Measurements from ENCODE around the gene PFKFB2. TPM values are rescaled to one million over a fixed set of nuclear protein-coding genes. Genes with fewer than 3 reads are reported as not detected.
A peak's percentile ranks its signal among the peaks of the same experiment; 100 is the strongest.

The PFKFB2 gene
- total RNA-seq, 2 donors from 2014 or later, result 3.8 to 6.9 TPM

DNA sequence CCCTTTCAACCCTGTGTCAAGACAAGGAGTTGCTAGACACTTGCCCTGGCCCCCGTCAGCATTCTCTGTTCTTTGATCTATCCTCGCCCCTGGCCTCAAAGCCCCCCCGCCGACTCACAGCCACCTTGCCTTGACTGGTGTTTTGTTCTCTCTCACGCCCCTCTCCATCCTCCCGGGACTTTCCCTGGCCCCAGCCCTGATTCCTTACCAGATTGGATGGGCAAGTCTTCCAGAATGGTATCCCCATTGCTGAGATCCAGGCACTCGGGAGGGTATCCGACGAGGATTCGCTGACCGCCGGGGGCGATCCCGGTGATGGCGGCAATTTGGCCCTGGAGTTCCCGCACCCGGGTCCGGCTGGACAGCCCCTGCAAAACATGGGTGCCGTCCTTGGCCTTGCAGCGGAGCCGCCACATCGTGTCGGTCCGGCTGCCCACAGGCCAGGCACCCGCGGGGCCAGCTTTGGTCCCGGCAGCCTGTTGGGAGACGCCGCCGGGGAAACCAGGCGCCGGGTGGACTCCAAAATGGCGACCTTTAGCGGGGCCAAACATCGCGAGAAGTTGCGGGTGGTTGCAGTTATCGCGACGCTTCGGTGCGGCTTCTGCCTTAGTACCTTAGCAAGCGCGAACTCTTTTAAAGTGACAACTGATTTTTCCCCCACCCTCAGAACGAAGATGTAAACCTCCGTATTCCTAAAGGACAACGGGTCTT, 2.4 kb upstream of the PFKFB2 start:
- peak overlapping the region; percentile 96 to 99 for H3K27ac Mint-ChIP-seq
- peaks cover 10 to 16% of the 10 kb centered on the region in 2 donors for H3K36me3 Mint-ChIP-seq
- ATAC-seq, result peak; percentile 55 to 67
- no peaks in the 10 kb centered on the region for H3K9me3 Mint-ChIP-seq
- peak; percentile 89 for DNase-seq (ENCODE audit: low spot score in 2 of 2)

DNA sequence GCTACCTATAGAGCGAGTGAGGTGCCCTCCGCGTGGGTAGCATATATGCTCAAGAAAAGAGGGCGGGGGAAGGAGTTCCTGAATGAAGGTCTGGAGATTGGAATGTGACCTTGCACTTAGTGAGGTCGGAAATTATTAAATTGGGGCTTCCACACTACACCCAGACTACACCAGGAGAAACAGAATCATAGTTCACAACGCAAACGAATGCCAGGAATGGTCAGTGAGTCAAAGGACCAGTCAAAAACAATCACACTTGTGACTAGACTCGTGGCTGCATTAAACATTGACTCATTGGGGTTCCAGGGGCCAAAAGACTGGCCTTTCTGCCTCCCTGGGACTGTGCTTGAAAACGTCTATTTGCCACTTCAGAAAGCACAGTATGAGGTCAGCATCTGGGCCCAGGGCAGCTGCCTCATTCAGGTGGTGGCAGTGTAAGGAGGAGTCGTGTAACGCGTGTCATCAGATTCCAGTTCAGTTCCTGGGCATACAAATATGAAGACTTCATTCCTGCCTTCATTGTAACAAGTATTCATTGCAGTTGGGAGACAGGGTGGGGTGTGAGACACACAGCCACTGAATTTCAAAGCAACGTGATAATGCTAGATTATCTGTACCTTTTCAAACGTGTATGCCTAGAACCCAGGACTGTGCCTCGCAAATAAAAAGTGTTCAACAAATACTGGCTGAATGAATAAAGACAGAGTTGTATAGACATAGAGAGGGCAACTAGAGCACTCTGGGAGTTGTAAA, 1.7 kb upstream of the PFKFB2 start, which contains the start of gene YOD1:
Gene YOD1 (minus strand): TSS at position 18 of the 753 bp plus-strand sequence. CDS start 178 bp downstream, outside the sequence.
- ATAC-seq, result peak in 1 of 2 donors; percentile 72
- Mint-ChIP-seq H3K36me3 (peaks cover 10 to 16% of the 10 kb centered on the region in 2 donors), H3K9me3 (no peaks in the 10 kb centered on the region), H3K27ac (peak within 1 kb of the TSS; percentile 96 to 99)
- peak in 1 of 2 donors; percentile 71 for DNase-seq (ENCODE audit: low spot score in 2 of 2)

DNA sequence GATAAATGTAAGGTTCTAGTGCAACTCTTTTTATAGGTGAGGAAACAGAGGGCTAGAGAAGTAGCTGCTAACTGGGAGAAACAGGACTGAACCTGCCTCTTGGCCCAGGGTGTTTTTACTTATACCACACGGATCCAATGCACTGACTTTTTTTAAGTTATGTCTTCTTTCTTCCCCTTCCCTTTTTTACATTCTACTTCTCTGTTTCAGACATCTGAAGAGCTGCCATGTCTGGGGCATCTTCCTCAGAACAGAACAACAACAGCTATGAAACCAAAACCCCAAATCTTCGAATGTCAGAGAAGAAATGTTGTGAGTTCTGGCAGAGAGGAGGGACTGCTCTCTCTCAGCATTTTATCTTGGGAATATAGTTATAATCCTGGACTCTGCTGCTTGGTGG, 1.4 kb downstream of the PFKFB2 start:
- H3K36me3 Mint-ChIP-seq, result peaks cover 6 to 8% of the 10 kb centered on the region in 2 donors
- DNase-seq (ENCODE audit: low spot score in 2 of 2), result no peak
- no peak overlapping the region for H3K27ac Mint-ChIP-seq
- ATAC-seq, result no peak
- no peaks in the 10 kb centered on the region for H3K9me3 Mint-ChIP-seq

DNA sequence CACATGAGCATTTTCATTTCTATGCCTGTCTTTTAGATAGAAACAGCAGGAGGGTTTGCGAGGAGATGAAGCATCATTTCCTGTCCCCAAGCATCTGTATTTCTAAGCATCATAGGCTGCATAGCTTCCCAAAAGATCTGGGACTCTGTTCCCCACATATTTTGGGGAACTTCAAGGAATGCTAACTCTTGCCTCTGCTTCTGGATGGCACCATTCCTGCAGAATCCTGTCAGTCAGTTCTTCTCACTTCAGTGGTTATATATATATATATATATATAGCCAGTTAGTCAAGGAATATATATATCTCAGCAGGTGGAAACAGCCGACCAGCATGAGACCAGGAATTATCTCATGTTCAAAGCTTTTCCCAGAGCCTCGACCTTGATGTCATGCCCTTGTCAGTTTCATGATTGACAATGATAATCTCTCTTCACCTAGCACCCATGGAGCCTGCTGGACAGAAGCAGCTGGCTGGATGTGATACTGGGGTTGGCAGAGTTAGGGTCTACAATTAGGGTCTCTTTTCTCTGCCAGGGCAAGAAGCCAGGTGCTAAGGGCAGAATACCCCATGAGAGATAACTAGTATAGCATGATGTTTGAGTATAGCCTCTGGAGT, 2.4 kb downstream of the PFKFB2 start:
- ATAC-seq (no peak), DNase-seq (ENCODE audit: low spot score in 2 of 2) (no peak)
- Mint-ChIP-seq H3K9me3 (no peaks in the 10 kb centered on the region), H3K27ac (no peak overlapping the region), H3K36me3 (peaks cover 0 to 6% of the 10 kb centered on the region in 2 donors)

DNA sequence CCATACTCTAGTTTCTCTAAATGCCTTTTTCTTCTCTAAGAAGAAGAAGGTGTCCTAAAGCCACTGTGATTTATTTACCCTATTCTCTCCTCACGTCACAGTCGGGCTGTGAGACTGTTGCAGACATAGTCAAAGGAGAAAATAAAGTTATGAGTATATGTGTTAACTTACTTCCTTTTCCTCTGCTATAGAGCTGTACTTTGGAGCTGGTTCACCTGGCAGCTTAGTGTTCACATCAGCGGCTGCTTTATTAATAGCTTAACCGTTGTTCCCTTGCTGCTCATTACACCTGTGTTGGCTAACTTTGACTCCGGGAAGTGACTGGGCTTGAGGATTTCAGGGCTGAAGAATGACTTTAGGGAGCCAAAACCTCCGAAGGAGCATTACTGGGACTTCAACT, 3.6 kb downstream of the PFKFB2 start:
- ATAC-seq, result no peak
- peaks cover 0 to 6% of the 10 kb centered on the region in 2 donors for H3K36me3 Mint-ChIP-seq
- H3K9me3 Mint-ChIP-seq, result no peaks in the 10 kb centered on the region
- no peak overlapping the region for H3K27ac Mint-ChIP-seq
- no peak for DNase-seq (ENCODE audit: low spot score in 2 of 2)

DNA sequence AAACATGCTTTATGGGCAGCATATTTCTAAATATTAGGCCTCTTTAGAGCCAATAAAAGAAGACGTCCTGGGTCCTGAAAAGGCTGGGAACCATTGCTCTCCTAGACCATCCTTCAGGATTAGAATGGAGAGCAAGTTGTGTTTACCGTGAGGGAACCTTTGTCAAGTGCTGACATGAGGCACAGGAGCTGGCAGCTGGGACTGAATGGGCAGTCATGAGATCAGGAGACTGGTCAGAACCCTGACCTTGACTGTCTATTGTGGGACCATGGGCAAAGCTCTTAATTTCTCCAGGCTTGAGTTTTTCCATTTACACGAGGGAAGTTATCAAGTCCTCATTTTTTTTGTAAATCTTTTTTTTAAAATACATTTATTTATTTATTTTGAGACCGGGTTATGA, 5.2 kb downstream of the PFKFB2 start:
- Mint-ChIP-seq H3K27ac (no peak overlapping the region), H3K9me3 (no peaks in the 10 kb centered on the region), H3K36me3 (peaks cover under 1 to 7% of the 10 kb centered on the region in 2 donors)
- ATAC-seq (no peak), DNase-seq (ENCODE audit: low spot score in 2 of 2) (no peak)

DNA sequence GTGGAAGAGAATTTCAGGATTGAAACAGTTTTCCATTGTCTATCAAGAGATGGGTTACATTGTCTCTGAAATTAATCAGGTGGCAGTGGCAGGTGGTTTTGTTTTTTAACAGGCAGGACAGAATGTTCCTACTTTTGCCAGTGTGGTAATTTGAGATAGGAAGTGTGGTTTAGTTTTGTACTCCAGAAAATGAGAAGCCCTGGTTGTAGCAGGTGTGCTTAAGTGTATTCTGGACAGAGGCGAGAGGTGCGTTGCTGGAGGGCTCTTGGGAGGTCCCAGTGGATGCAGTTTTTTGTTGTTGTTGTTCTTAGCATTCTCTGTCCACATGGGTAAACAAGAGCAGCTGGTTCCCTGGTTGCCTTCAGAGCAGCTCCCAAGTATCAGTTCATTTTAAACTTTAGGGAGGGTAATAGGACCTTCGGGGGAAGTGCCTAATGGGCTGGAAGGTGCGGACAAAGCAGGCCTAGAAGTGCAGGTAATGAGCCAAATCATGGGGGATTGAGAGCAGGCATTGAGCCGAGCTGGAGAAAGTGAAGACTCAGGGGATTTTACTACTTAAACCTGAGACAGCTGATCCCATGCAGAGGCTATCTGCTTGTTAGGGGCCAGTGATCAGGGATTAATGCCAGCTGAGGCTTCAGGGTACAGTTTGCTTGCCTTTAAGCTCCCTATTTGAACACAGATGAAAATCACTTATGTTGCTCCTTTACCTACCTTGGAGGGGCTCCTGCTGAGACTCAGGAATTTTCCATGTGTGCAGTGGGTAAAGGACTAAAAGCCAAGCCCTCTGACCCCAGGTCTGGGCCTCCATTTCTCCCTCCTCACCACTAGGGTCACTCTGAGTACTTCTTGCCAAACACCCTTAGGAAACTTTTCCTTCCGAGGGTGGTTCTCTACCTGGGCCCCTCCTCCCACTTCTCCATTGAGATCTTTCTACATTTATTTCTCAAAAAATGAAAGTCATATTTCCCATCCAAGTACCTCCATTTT, 6.1 kb downstream of the PFKFB2 start:
- DNase-seq (ENCODE audit: low spot score in 2 of 2), result no peak

DNA sequence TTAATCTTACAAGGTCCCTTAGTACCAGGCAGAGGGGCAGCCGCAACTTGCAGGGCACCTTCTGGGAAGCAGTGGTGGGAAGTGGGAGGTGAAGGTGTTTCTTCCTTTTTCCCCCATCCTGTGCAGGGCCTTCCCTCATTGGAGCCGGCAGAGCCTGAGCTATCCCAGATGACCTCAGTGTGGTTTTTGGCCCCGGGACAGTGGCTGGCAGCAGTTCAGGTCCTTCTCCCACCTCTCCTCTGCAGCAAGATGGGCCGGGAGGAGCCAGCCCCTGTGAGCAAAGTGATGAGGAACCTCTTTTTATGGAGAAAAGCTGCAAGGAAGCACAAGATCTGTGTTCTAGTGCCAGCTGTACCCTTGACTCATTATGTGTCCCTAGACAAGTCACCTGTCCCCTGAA, 6.8 kb downstream of the PFKFB2 start:
- no peak overlapping the region for H3K27ac Mint-ChIP-seq
- DNase-seq (ENCODE audit: low spot score in 2 of 2), result no peak
- H3K9me3 Mint-ChIP-seq, result no peaks in the 10 kb centered on the region
- H3K36me3 Mint-ChIP-seq, result peaks cover 0 to 7% of the 10 kb centered on the region in 2 donors
- ATAC-seq, result no peak

More for the DNA sequence above, 6.1 kb downstream of the PFKFB2 start:
- H3K27ac Mint-ChIP-seq, result no peak overlapping the region
- H3K36me3 Mint-ChIP-seq, result peaks cover 0 to 7% of the 10 kb centered on the region in 2 donors
- ATAC-seq, result no peak
- H3K9me3 Mint-ChIP-seq, result no peaks in the 10 kb centered on the region

DNA sequence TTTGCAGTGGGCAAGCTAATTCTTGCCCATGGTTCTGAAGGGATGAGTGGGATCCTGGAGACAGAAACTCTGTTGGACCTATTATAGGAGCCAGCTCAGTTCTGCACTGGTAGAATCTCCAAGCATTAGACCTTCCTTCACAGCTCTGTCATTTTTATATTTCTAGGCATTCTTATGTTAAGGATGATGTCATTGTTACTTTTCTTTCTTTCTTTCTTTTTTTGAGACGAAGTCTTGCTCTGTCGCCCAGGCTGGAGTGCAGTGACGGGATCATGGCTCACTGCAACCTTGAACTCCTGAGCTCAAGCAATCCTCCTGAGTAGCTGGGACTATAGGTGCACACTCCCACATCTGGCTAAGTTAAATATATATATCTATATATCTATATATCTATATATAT, 7.5 kb downstream of the PFKFB2 start:
- no peak for ATAC-seq
- Mint-ChIP-seq H3K9me3 (no peaks in the 10 kb centered on the region), H3K27ac (no peak overlapping the region), H3K36me3 (peaks cover 0 to 7% of the 10 kb centered on the region in 2 donors)
- no peak for DNase-seq (ENCODE audit: low spot score in 2 of 2)

DNA sequence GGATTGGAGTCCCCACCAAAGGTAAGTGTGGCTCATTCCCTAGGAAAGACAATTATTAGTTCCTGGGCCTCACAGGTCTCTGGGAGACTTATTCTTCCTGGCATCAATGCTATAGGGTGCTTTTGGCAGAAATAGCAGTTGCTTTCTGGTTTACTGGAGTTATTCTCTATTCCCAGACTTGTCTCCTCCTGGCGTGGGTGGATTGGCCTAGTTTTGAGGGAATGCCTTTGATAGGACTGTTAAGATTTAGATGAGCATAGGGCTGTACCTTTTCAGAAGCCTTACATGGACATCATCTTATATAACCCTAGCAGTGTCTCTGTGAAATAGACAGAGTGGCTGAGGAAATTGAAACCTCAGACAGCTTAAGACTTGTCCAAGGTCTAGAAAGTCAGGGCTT, 9.0 kb downstream of the PFKFB2 start:
- no peaks in the 10 kb centered on the region for H3K9me3 Mint-ChIP-seq
- H3K27ac Mint-ChIP-seq, result no peak overlapping the region
- no peak for ATAC-seq
- no peak for DNase-seq (ENCODE audit: low spot score in 2 of 2)
- H3K36me3 Mint-ChIP-seq, result peaks cover 0 to 7% of the 10 kb centered on the region in 2 donors

DNA sequence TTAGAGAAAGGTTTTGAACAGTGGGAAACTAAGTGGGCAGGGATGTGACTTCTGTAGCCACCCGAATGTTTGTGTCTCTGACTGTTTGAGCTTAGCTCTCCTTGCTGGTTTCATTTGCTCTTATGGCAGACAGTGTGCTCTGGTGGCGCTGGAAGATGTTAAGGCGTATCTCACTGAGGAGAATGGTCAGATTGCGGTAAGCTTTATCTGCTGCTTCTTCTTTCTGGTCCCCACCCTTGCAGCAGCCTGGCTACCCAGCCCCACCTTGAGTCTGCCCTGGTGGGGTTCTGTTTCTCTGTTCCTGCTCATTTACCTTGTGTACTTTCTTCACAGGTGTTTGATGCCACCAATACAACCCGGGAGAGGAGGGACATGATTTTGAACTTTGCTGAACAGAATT, 9.9 kb downstream of the PFKFB2 start:
- Mint-ChIP-seq H3K27ac (peak overlapping the region in 1 of 2 donors; percentile 39), H3K36me3 (peaks cover 0 to 12% of the 10 kb centered on the region in 2 donors), H3K9me3 (no peaks in the 10 kb centered on the region)
- ATAC-seq (no peak), DNase-seq (ENCODE audit: low spot score in 2 of 2) (no peak)

DNA sequence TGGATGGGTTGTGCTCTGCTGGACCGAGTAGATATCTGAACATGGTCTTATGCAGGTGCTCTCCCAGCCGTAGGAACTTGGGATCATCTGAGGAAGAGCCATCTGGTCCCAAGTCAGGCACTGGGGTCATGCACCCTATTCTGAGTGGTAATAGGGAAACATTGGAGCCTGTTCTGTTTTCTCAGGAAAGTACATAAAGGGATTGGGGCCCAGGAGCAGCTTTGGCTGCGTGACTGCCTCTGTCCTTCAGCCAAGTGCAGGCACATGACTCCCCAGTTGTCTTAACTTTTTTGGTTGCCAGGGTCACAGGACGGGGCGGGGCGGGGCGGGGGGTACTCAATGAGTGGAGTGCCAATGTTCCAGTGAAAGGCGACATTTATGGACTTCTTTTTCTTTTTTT, 11.5 kb downstream of the PFKFB2 start:
- no peaks in the 10 kb centered on the region for H3K9me3 Mint-ChIP-seq
- H3K36me3 Mint-ChIP-seq, result peaks cover 7 to 12% of the 10 kb centered on the region in 2 donors

DNA sequence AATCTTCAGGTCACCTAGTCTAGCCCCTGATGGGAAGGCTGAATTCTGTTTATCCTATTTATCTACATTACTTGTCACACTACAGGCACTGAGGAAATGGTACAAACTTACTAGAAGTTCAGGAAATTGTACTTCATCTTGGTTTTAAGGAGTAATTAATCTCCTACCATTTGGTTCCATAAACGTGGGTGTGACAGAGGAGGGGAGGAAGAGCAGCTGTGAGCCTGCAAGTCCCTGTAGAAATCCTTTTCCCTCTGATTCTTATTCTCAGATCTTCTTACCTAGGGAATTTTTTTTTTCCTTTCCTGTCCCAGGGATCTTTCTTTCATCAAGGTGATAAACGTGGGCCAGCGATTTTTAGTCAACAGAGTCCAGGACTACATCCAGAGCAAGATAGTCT, 14.1 kb downstream of the PFKFB2 start:
- no peak for ATAC-seq
- Mint-ChIP-seq H3K36me3 (peaks cover 7 to 10% of the 10 kb centered on the region in 2 donors), H3K9me3 (no peaks in the 10 kb centered on the region), H3K27ac (no peak overlapping the region)
- DNase-seq (ENCODE audit: low spot score in 2 of 2), result no peak

More for the DNA sequence above, 11.5 kb downstream of the PFKFB2 start:
- no peak overlapping the region for H3K27ac Mint-ChIP-seq
- DNase-seq (ENCODE audit: low spot score in 2 of 2), result no peak
- ATAC-seq, result no peak

DNA sequence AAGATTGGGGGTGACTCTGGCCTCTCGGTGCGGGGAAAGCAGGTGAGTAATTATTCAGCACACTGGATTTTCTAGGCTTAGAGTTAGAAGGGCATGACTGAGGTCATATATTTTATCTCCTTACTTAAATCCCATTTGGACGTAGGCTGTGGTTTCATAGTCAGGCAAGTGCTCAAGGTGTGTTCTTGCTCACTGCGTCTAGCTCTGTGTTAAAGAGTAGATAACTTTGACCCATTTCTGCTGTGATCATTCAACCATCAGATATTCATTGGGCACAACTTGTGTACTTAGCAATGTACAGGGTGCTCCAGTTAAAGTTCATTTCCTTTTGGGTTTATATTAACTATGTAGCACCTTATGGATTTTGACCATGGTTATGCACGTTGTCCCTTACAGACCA, 14.6 kb downstream of the PFKFB2 start:
- H3K27ac Mint-ChIP-seq, result no peak overlapping the region
- peaks cover 5 to 7% of the 10 kb centered on the region in 2 donors for H3K36me3 Mint-ChIP-seq
- no peaks in the 10 kb centered on the region for H3K9me3 Mint-ChIP-seq
- no peak for DNase-seq (ENCODE audit: low spot score in 2 of 2)
- no peak for ATAC-seq

DNA sequence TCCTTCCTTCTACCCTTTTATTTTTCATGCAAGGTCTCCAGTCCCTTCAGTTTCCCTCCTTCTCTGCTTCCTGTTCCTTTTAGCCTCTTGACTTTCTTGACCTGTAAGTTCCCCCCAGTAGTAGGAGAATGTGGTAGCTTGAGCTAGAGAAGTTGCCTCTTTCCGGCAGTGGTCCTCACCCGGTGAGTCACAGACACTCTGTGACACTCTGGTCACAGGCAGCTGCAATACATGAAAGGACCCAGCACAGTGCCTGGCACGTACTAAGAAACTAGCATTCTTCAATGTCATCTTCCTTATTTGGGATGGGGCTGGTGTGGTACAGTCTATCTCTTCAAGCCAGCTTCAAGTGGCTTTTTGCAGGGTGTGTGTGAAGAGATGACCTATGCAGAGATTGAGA, 16.0 kb downstream of the PFKFB2 start:
- no peaks in the 10 kb centered on the region for H3K9me3 Mint-ChIP-seq
- H3K36me3 Mint-ChIP-seq, result peaks cover 5 to 7% of the 10 kb centered on the region in 2 donors
- peak overlapping the region; percentile 17 to 86 for H3K27ac Mint-ChIP-seq
- DNase-seq (ENCODE audit: low spot score in 2 of 2), result no peak
- peak; percentile 87 to 94 for ATAC-seq

DNA sequence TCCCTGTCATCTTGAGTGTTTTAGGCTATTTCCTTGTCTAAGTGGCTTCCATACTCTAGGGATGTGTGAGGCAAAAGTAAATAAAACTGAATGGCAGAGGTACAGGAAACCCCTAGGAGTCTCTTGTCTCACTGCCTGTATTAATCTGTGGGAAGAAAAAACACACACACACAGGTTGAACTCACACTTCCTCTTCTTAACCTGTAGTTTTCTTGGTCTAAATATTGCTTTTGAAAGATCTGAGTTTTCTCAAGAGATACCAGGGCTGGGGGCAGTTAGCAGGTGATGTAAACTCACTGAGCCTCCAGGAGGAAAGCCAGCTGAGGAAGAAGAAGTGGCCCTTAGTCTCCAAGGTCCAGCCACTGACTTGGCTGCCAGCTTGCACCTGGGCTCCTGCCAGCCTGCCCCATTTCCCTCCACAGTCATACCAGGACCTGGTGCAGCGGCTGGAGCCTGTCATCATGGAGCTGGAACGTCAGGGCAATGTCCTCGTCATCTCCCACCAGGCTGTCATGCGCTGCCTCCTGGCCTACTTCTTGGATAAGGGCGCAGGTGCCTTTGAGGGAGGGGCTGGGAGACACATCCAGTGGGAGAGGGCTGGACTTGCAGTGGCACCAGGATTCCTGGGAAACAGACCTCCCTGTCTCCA, 16.9 kb downstream of the PFKFB2 start:
- no peak for DNase-seq (ENCODE audit: low spot score in 2 of 2)
- peak overlapping the region in 1 of 2 donors; percentile 17 for H3K27ac Mint-ChIP-seq
- no peak for ATAC-seq
- peaks cover 5 to 7% of the 10 kb centered on the region in 2 donors for H3K36me3 Mint-ChIP-seq
- no peaks in the 10 kb centered on the region for H3K9me3 Mint-ChIP-seq

Data from activated naive CD4-positive, alpha-beta T cell treated with anti-CD3 and anti-CD28 coated beads, Interleukin-2, amount 50 U/mL, for 72 hours (primary cell).